KG1 (cell line): ENCODE data around the gene RPEL1.

Experiments used
- DNase-seq: peaks from one replicate; lab custom pipeline; 2025; lab: John Stamatoyannopoulos, UW

RPEL1 gene

GRCh38 chr10:103278862-103279298 lies 33.2 kb downstream of the RPEL1 start:
- peak; percentile 3 for DNase-seq

GRCh38 chr10:103280031-103280430 lies 34.3 kb downstream of the RPEL1 start:
- no peak for DNase-seq

- DNase-seq = no peak
Measured at GRCh38 chr10:103280506-103280905, 34.8 kb downstream of the RPEL1 start.

- no peak for DNase-seq
Measured at GRCh38 chr10:103281753-103282152, 36.1 kb downstream of the RPEL1 start.

- no peak for DNase-seq
Measured at GRCh38 chr10:103282961-103283360, 37.3 kb downstream of the RPEL1 start.

GRCh38 chr10:103284170-103284569 lies 38.5 kb downstream of the RPEL1 start:
- no peak for DNase-seq

- no peak for DNase-seq
Measured at GRCh38 chr10:103287992-103288391, 42.3 kb downstream of the RPEL1 start.

GRCh38 chr10:103291588-103291987 lies 45.9 kb downstream of the RPEL1 start:
- DNase-seq = no peak

GRCh38 chr10:103295374-103296015 lies 49.8 kb downstream of the RPEL1 start:
- no peak for DNase-seq
